ENCODE results near the gene COQ8A.

The COQ8A gene

GRCh38 chr1:226974544-226975258 is 34.6 kb downstream of the COQ8A start:
- peak; percentile 47 for DNase-seq (ENCODE audit: low spot score)

GRCh38 chr1:226975259-226976250 is 35.5 kb downstream of the COQ8A start:
- peak; percentile 54 for DNase-seq (ENCODE audit: low spot score)

GRCh38 chr1:226976276-226976977 is 36.3 kb downstream of the COQ8A start:
- DNase-seq (ENCODE audit: low spot score), result peak; percentile 36

- no peak for DNase-seq (ENCODE audit: low spot score)
These were observed 37.0 kb downstream of the COQ8A start for GRCh38 chr1:226976978-226977642.

- DNase-seq (ENCODE audit: low spot score), result no peak
These were observed 37.7 kb downstream of the COQ8A start for GRCh38 chr1:226977643-226978431.

- DNase-seq (ENCODE audit: low spot score), result no peak
These were observed 38.5 kb downstream of the COQ8A start for GRCh38 chr1:226978432-226979114.

GRCh38 chr1:226979115-226979516 is 39.0 kb downstream of the COQ8A start:
- DNase-seq (ENCODE audit: low spot score), result peak; percentile 32

- peak; percentile 31 for DNase-seq (ENCODE audit: low spot score)
These were observed 39.5 kb downstream of the COQ8A start for GRCh38 chr1:226979517-226980121.

- DNase-seq (ENCODE audit: low spot score), result peak; percentile 42
These were observed 40.0 kb downstream of the COQ8A start for GRCh38 chr1:226980122-226980560.

- DNase-seq (ENCODE audit: low spot score), result peak; percentile 40
These were observed 40.7 kb downstream of the COQ8A start for GRCh38 chr1:226980565-226981385.

GRCh38 chr1:226981386-226981817 is 41.3 kb downstream of the COQ8A start:
- peak; percentile 39 for DNase-seq (ENCODE audit: low spot score)

GRCh38 chr1:226981838-226982237 is 41.7 kb downstream of the COQ8A start:
- peak; percentile 36 for DNase-seq (ENCODE audit: low spot score)

GRCh38 chr1:226982451-226983177 is 42.5 kb downstream of the COQ8A start:
- DNase-seq (ENCODE audit: low spot score), result peak; percentile 39

GRCh38 chr1:226983247-226983991 is 43.3 kb downstream of the COQ8A start:
- DNase-seq (ENCODE audit: low spot score), result peak; percentile 42

- DNase-seq (ENCODE audit: low spot score), result peak; percentile 39
These were observed 43.9 kb downstream of the COQ8A start for GRCh38 chr1:226983992-226984364.

GRCh38 chr1:226984521-226985238 is 44.6 kb downstream of the COQ8A start:
- DNase-seq (ENCODE audit: low spot score), result peak; percentile 43

All from ecto neural progenitor cell (in vitro differentiated cells).